Cardiac fibroblast (primary cell): ENCODE results near the gene ZNF311.

Experiments used
- DNase-seq, 2 donors: peaks; one replicate each; pipeline versions ENCODE4 v3.0.0 to v3.0.0-alpha.2; 2010; ENCODE audit warnings: low read depth in 2 of 2
- H3K4me3 ChIP-seq, 2 donors: replicated peaks in 1 of 2; 1 replicate in 1 of 2; 2 replicates in 1 of 2; pipeline ENCODE4 v1.5.1; 2011; ENCODE audit warnings: low read depth in 2 of 2, low read length in 2 of 2, mild to moderate bottlenecking in 2 of 2, moderate library complexity in 1 of 2
- CTCF ChIP-seq: IDR thresholded peaks from one replicate; pipeline ENCODE4 v1.5.1; 2011; ENCODE audit warnings: low read depth, mild to moderate bottlenecking, low read length, inconsistent platforms

Gene ZNF311

GRCh38 chr6:29009358-29009757 is 4.2 kb upstream of the ZNF311 start:
- no peak overlapping the region for H3K4me3 ChIP-seq
- no peak for TF ChIP-seq CTCF
- no peak for DNase-seq

- DNase-seq: no peak
- TF ChIP-seq CTCF: no peak
- no peak overlapping the region for H3K4me3 ChIP-seq
Observed at GRCh38 chr6:29008089-29008488, 3.0 kb upstream of the ZNF311 start.

GRCh38 chr6:28996844-28997510 is 8.1 kb downstream of the ZNF311 start:
- no peak for TF ChIP-seq CTCF
- no peak overlapping the region for H3K4me3 ChIP-seq
- DNase-seq: no peak

GRCh38 chr6:28995093-28995650 is 9.9 kb downstream of the ZNF311 start:
- no peak overlapping the region for H3K4me3 ChIP-seq
- TF ChIP-seq CTCF: no peak
- DNase-seq: no peak

GRCh38 chr6:28988536-28989311 is 16.4 kb downstream of the ZNF311 start:
- DNase-seq: peak; percentile 72 to 85
- TF ChIP-seq CTCF: peak; percentile 45
- H3K4me3 ChIP-seq: peak overlapping the region; percentile 42 to 52

GRCh38 chr6:28985462-28986164 is 19.5 kb downstream of the ZNF311 start:
- DNase-seq: peak; percentile 99
- no peak for TF ChIP-seq CTCF
- H3K4me3 ChIP-seq: peak overlapping the region; percentile 43 to 54
